HTR-8/SVneo (cell line): ENCODE measurements around the gene PTPRD.

Experiments used
- DNase-seq: peaks from one replicate; pipeline ENCODE4 v3.0.0; 2011; ENCODE audit warnings: low spot score, mixed read lengths; ENCODE audit not compliant: insufficient read length
- FAIRE-seq: peaks from 2 replicates; lab custom pipeline; 2011; peaks lifted over from hg19 to GRCh38; lab: Jason Lieb, UNC

The PTPRD gene

GRCh38 chr9:9563817-9564216 lies 1049.0 kb downstream of the PTPRD start:
- no peak for FAIRE-seq
- DNase-seq, result no peak

GRCh38 chr9:9560382-9561035 lies 1052.3 kb downstream of the PTPRD start:
- no peak for FAIRE-seq
- no peak for DNase-seq

- FAIRE-seq (no peak), DNase-seq (no peak)
Measured at GRCh38 chr9:9558907-9559306, 1053.9 kb downstream of the PTPRD start.

- DNase-seq (no peak), FAIRE-seq (no peak)
Measured at GRCh38 chr9:9557804-9558334, 1054.9 kb downstream of the PTPRD start.

- FAIRE-seq, result no peak
Measured at GRCh38 chr9:9556865-9557803, 1055.7 kb downstream of the PTPRD start.

GRCh38 chr9:9552665-9553064 lies 1060.1 kb downstream of the PTPRD start:
- DNase-seq (no peak), FAIRE-seq (no peak)

More at GRCh38 chr9:9556865-9557803, 1055.7 kb downstream of the PTPRD start:
- DNase-seq, result no peak

- no peak for FAIRE-seq
- DNase-seq, result no peak
Measured at GRCh38 chr9:9538766-9539165, 1074.0 kb downstream of the PTPRD start.

- DNase-seq, result no peak
- no peak for FAIRE-seq
Measured at GRCh38 chr9:9538356-9538755, 1074.4 kb downstream of the PTPRD start.

GRCh38 chr9:9536523-9536922 lies 1076.3 kb downstream of the PTPRD start:
- DNase-seq (no peak), FAIRE-seq (no peak)

- DNase-seq (no peak), FAIRE-seq (no peak)
Measured at GRCh38 chr9:9523476-9524139, 1089.2 kb downstream of the PTPRD start.

- DNase-seq (no peak), FAIRE-seq (no peak)
Measured at GRCh38 chr9:9522406-9522805, 1090.4 kb downstream of the PTPRD start.

GRCh38 chr9:9521033-9521779 lies 1091.6 kb downstream of the PTPRD start:
- FAIRE-seq, result no peak
- no peak for DNase-seq

- FAIRE-seq (no peak), DNase-seq (no peak)
Measured at GRCh38 chr9:9504869-9505268, 1107.9 kb downstream of the PTPRD start.

- no peak for FAIRE-seq
- no peak for DNase-seq
Measured at GRCh38 chr9:9499546-9499945, 1113.3 kb downstream of the PTPRD start.

- FAIRE-seq (no peak), DNase-seq (no peak)
Measured at GRCh38 chr9:9498846-9499245, 1114.0 kb downstream of the PTPRD start.

- DNase-seq (no peak), FAIRE-seq (no peak)
Measured at GRCh38 chr9:9498128-9498527, 1114.7 kb downstream of the PTPRD start.

GRCh38 chr9:9494336-9494735 lies 1118.5 kb downstream of the PTPRD start:
- no peak for FAIRE-seq
- no peak for DNase-seq

GRCh38 chr9:9492506-9492905 lies 1120.3 kb downstream of the PTPRD start:
- FAIRE-seq, result no peak
- no peak for DNase-seq

- DNase-seq (no peak), FAIRE-seq (no peak)
Measured at GRCh38 chr9:9489183-9489582, 1123.6 kb downstream of the PTPRD start.

- FAIRE-seq (no peak), DNase-seq (no peak)
Measured at GRCh38 chr9:9483175-9483574, 1129.6 kb downstream of the PTPRD start.
